LoVo (cell line): ENCODE results near the gene STK39.

ENCODE experiments used
- DNase-seq: peaks from one replicate; pipeline ENCODE4 v3.0.0-alpha.2; 2016; ENCODE audit warnings: low spot score

STK39 gene

DNA sequence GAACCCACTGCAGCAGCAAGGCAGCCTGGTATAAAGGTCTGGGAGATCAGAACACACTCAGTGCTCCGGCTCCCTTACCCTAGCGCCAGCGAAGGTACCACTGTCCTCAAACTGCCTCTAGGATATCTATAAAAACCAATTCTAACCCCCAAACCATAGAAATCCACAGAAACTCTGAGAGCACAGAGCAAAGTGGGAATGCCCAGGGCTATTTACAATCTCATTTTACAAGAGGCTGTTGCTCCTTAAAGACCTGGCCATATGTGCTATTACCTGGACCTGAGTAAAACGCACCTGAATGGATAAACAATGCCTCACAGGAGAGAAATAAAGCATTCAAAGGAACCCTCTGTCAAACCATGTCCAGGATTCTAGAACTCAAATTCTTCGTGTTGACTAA is 4.3 kb downstream of the STK39 start:
- no peak for DNase-seq

DNA sequence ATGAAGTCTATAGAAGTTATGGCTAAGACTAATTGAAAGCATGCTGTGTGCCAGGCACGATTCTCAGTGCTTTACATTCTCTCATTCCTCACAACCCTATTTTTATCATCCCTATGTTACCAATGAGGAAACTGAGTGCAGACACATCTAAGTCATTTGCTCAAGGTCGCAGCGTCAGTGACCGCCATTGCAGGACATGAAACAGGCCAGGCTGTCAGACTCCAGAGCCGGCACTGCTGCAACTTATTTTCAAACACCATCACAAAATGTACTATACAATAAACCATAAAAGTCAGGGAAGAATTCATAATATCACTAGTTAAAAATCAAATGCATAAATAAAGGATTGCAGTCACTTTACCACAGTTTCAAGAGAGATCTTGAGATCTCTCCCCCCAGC is 5.6 kb downstream of the STK39 start:
- no peak for DNase-seq

DNA sequence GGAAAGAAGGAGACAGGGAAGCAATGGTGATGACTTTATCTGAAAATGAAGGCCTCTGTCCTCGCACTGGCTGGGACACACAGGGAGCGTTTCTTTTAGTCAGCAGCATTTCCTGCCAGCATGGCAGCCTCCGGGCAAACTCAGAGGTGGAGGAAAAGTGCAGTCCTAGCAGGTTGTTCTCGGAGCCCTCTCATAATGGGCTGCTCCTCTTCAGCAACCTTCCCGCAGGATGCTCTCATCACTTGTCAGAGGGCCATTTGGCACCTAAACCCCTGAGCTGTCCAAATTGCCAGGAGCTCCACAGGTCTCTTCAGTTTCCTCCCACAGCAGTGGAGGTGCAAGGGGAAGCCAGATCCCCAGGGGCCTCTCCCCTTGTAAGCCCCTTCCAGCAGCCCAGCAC is 6.2 kb downstream of the STK39 start:
- no peak for DNase-seq

DNA sequence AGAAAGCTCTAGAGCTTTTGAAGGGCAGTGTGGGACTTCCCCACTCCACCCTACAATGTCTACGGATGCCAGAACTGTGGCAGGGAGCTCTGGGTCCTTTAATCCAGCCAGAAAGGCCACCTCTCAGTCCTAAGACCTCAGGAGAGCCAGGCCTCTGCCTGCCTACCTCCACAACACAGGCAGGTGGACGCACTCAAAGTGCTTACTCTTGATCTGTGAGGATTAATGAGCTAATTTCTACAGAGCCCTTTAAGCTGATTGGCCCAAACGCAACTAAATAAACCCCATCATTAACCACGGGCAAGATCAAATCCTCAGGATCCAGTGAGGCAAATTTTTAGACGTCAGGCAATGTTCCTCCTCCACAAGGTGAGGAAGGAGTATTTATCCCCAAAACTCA is 8.1 kb downstream of the STK39 start:
- no peak for DNase-seq

DNA sequence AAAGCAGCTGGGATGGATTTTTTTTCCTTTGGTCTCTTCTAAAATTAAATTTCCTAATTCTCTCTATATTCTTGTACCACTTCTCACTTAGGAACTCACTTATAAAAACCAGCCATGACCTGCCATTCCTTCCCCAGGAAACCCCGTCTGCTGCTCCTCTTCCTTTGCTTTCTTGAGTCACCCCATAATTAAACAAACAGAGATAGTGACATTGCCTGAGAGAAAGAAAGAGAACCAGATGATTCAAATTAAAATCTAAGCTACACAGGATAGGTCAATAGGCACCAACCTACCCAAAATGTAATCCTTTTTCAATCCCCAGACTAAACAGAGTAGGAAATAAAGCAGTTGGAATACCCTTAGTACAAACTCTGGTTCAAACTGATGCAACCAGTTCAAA is 9.7 kb downstream of the STK39 start:
- DNase-seq: no peak

DNA sequence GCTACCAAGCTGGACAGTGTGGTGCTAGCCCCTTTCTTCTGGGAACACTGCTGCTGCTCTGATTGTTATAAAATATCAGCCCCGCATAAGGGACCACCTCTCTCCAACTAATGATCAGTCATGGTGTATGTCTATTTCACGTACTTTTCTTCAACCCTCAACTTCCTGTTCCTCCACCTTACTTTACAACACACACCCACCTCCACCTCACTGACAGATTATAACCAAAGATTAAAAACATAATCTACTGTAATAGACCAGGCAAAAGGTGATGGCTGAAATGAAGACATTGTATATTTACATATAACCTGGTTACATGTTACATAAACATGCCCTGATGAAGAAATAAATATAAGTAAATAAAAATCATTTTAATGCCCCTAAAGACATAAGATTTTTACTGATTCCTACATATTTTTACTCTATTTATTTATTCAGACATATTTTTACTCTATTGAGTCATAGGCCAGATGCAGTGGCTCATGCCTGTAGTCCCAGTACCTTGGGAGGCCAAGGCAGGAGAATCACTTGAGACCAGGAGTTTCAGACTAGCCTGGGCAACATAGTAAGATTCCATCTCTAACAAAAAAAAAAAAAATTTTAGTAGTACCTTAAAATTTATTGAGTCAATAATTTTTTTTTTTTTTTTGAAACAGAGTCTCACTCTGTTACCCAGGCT is 12.8 kb downstream of the STK39 start:
- DNase-seq: no peak

DNA sequence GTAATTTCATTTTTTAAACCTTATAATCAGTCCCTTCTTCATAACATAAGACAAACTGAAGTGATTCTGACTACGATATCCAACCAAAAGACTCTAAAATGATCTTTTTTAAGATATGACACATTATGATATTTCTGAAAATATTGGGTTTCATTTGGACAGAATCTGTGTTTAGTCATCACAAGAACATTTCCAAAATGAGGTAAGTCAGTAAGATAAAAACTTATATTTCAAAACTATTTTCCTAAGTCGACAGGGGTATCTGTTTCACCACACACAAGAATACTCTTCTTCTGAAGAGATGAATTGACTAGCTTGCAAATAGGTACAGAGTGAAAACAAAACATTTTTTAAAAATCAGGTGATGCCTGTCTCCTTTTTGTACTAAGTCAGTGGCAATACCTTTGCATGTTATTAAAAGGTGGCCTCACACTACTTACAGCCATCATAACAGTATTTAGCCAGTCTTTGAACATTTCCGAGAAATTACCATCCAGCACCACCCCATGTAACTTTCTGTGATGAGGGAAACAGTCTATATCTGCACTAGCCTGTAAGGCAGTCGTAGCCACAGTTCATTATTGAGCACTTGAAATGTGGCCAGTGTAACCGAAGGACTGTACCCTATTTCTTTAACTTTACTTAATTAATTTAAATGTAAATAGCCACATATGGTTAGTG is 13.5 kb downstream of the STK39 start:
- DNase-seq: no peak

DNA sequence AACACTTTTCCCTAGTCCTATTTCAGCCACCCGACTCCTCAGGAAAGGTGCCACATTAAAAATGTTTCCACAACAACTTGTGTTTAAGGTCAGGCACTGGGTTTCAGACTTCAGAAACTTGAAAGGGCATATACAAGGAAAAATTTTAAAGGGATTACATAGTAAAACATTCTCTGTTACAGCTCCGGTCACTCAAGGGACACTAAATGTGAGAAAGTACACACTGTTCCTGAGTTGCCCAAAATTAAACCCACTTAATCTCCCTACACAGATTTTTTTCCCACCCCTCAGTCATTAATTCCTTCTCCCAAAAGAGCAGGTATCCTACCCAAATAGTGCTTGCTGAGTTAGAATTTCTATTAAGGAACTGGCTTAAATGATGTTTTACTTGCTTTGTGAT is 14.2 kb downstream of the STK39 start:
- no peak for DNase-seq

DNA sequence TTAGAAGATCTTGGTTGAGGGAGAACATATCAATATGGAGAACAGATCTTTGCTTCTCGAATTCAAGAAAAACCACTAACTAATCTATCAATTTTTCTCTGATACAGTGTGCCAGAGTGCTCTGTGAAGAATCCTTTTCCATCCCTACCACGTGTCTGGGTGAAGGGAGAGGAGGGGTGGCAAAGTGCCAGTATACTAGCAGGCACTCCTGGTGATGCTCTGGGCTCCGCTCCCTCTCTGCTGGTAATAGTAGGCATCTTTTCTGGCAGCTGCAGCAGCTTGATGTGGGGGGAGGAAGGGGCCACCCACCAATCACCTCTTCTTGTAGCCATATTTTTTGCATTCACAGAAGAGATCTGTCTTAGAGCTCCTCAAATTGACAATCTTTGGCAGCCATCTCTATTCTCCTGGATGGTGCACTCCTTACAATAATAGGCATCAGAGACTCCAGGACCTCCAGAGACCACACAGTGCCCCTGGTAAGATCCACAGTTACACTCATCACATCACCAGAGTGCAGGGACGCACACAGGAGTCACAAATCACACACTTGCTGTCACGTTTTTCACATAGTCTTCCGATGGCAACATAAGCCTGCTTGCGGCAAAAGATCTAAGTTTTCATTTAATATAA is 15.7 kb downstream of the STK39 start:
- no peak for DNase-seq

DNA sequence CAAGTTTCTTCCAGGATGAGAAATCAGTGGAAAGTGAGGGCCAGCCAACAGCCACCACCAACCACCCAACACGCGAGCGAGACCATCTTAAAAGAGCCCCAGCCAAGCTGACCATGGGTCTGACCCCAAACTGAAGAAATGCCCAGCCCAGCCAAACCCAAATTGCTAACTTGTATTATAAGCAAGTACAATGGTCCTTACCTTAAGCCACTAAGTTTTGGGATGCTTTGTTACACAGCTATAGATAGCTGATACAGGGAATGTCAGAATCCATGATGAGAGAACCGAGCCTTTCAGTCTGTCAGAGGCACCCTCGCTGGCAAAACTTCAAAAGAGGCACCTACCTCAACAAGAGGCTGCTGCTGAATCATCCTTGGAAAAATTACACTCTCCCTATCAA is 17.0 kb downstream of the STK39 start:
- no peak for DNase-seq

DNA sequence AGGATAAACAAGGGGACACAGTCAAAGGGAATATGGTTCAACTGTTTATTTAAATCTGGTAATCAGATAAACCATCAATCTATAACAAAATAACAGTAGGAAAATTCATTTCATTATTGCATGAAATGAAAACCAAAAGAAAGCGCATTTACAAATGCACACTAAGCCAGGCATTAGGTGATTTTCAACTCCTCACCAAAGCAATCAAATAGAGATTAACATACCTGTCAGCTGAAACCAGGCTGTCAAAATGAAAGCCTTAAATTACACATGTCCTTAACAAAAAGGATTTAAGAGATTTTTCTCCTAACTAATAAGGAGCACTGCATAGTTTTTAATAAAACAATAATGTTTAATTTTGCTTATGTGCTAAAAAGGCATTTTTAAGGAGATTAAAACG is 23.0 kb downstream of the STK39 start:
- DNase-seq: no peak

DNA sequence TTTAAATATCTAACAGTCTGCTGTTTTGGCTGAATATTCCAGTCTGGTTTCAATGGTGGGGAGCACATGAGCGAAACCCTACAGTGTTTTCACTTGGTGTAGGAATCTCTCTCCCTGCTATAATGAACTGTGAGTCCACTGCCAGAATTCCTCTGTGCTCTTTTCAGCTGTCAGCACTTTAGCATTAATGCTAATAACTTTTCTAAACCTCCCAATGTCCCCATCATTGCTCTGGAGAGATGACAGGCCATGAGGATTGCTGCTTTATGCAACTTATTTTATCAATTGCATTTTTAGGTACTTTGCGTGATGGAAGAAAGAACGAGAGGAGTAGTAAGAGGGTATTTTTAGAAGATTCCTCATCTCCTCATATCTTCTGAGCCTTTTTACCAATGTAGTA is 25.3 kb downstream of the STK39 start:
- no peak for DNase-seq

DNA sequence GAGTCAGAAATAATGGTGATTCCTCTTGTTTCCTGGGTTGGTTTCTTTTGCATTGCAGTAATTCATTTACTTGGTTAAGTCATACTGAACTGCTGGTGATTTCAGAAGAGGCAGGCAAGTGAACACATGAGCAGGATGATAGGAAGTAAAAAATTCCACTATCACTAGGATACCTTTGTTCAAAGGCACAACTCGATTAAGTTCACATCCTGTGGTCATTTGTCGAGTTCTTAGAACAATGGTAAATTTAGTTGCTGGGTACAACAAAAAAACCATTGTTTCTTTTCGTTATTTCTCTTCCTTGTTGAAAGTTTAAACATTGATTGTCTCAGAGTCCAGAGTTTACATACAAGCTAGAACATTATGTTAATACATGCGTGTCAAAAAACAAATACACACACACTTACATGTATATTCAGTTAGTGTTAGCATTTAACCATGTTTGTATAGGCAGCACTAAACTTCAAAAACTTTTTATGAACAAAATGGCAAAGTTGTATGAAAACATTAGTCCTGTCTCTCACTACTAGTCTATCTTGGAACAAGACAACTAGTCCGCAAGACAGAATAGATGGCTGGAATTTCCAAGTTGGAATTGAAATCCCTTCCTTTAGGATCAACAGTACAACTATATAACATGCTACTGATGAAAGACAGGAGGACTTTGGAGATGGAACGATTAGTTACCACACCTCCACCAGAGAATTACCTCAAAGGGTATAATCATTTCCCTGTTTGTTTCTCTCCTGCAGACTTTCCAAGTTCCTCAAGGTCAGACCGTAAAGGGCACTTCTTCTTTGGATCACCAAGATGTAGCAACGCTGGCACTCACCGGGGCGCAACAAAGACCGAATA is 26.2 kb downstream of the STK39 start:
- DNase-seq: no peak

DNA sequence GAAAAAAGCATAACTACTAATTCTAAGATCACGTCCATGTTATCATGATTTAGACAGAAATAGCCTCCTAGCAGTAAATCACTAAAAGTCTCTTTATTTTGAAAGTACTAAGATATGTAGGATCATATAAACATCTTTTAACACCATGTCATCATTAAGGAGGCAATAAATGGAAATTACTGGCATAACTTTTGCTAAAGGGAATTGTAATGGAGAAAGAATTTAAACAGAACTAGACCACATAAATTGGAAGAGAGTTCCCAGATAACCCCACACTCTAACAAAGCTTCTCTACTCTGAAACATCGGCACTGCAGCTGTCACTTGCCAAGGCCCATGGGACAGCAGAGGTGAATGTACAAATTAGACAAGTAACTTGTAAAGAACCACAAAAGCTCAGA is 29.5 kb downstream of the STK39 start:
- DNase-seq: no peak

DNA sequence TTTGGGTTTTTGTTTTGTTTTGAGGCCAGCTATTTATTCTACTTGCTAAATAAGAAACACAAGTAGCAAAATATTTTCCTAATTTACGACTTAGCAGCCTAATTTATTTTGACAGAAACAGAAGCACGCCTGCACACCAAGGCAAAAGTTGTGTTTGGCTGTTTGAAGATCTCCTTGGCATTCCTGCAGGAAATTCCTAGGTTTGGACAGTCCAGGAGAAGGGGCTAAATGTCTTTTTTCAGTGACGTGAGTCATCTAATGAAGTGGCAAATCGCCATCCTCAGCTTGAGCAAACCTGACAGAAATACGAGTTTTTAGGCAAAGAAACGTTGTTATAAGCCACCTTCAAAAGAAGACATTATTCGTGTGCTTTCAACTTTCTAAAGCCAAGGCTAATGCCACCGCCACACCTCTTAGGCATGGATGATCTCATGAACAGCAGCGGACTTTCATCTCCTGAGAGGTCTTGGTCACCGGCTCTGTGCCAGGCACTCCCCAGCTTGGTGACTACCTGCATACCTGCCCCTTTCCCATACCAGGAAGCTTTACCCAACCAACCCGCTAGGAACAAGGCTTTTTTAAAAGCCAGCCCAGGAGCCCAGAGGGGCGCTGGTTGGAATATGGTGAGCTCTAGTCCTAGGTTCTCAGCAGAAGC is 30.9 kb downstream of the STK39 start:
- DNase-seq: peak; percentile 91

DNA sequence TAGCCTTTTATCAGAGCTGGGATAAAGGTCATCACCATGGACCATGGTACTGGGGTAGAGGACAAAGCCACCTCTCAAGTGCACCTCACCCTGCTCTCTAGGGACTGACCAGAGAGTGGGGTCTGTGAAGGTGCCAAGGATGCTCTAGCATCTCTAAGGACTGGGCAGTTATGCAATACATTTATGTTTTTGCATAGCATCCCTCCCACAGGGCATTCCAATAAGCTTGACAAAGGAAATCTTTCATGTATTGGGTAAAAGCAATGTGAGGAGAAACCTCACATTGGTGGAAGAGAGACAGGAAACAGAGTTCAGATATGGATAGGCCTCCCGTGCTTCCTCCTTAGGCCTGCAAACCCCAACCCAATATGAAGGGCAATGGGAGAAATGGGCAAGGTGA is 31.6 kb downstream of the STK39 start:
- DNase-seq: no peak

DNA sequence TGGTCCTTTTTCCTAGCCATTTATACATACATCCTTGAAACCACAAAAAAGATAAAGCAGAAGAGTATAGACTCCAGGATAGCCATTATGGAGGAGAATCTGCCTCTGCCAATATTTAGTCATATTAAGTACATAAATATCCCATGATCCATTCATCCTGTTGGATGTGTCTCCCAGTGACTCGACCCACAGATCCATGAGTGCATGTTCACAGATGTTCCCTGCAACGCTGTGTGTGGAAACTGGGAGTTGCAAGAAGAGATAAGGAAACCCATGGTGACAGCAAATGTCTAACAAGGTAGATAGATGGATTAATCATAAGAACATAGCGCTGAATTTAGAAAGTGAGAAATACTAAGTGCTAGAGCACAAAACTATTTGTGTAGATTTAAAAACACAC is 34.5 kb downstream of the STK39 start:
- no peak for DNase-seq

DNA sequence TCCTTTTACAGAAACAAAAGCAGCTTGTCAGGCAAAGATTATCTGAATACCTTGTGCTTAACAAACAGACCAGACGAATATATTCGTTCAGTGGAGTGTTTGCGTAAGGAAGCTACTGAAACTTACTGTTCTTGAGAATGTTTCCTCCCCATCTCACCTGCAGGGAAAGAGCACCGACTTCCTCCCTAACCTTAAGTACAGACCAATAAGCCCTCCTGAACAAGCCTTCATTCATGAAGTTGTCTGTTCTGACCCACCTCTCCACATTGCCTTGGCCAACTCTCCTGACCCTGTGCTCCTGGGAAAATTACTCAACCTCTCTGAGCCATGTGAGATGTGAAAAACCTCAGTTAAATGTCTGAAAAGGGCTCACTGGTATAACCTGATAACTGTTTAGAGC is 35.2 kb downstream of the STK39 start:
- DNase-seq: no peak

DNA sequence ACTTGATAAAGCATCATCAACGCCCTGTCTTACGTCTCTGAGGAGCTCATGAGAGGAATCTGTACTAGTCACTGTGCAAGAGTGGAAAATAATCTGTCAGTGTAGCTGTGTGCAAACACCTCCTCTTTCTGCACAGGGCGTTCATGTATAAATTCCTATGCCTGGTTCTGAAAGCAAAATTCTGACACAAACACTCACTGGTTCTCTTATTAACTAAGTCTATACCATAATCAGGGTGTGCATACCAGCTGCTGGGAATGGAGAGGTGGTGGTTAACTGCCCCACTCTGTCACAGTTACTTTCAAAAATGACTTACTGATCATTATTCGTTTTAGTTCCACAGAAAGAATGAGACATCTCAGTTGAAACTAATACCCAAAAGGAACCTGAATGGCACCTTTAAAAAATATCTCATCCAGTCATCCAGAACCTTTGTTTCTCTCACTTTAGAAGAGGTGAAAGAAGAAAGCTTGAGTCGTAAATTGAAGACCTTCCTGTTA is 35.7 kb downstream of the STK39 start:
- no peak for DNase-seq

DNA sequence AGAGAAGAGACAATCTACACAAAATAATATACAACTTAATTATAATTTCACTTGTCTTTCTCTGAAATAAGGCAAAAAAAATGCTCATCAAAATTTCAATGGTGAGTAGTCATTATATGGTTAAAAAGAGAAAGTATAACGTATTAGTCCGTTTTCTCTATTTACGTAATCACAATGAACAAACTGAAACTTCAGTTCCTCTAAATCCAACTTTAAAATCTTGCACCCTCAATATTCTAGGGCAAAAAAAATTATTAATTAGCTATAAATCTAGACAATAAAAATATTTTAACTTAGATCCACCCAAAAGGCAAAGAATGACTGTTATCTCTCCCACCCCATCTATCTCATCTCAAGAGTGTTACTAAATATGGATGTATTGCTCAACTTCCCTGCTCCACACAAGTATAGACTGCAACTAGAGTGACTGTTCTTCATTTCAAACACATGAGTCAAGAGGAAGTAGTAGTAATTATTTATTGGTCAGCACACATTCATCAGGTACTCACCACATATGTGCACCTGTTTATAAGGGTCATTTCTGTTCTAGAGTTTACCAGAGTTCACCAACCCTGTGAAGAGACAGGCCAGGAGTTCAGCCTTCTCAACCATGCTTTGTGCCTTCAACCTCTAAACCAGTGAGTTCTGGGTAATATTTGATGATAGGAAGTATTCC is 36.4 kb downstream of the STK39 start:
- DNase-seq: peak; percentile 94

DNA sequence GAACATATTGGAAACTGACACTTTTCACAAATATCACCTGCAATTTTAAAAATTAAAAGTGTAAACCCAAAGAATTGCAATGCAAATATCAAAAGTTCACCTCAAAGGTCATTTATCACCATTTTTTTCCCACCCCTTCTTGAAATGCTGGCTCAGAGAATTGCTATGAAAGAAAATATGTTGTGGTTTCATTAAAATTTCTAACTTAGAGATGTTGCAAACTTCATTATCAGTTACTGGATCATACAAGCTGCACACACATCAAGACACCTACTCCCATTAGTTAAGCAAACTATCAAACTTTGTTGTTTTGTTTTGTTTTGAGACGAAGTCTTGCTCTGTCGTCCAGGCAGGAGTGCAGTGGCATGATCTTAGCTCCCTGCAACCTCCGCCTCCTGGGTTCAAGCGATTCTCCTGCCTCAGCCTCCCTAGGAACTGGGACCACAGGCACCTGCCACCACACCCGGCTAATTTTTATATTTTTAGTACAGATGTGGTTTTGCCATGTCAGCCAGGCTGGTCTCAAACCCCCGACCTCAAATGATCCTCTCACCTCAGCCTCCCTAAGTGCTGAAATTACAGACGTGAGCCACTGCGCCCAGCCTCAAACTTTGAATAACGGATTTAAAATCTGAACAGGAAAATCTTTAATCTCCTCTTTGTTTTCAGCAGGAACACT is 37.0 kb downstream of the STK39 start:
- DNase-seq: no peak
